ENCODE results near the gene AGPAT2.

DNA sequence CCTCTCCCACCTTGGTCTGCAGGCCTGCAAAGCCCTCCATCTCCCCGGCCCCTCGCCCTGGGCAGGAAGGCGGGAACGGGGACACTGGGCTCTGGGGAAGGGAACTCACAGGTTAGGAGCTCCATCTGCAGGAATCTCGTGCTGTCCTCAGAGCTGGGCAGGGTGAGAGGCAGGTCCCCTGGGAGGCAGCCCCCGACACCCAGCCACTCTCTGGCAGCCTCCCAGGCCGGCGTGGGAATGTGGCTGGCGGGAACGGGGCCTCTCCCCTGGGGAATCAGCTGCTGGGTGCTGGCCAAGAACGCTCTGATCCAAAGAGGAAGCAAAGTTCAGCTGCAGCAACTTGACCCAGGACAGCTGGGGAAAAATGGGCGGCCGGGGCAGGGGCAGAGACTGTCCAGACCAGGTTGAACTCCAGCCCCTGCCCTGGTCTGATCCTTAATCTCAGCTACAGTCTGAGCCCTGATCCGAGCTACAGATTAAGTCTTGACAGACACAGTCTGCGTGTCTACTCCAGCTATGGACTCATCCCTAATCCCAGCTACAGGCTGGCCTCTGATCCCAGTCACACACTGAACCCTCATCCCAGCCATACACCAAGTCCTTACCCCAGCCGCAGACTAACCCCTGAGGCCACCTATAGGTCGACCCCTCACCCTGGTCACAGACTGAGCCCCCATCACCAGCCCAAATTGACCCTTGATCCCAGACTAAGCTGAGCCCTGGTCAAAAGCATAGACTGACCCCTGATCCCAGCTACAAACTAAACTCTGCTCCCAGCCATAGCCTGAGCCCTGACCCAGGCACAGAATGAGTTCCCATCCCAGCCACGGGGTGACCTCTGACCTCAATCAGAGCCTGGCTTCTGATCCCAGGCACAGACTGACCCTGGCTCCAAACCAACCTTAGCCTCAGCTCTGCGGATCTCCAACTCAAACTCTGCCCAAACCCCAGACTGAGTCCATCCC, 61.9 kb downstream of the AGPAT2 start:
- TF ChIP-seq, protein P1, sequence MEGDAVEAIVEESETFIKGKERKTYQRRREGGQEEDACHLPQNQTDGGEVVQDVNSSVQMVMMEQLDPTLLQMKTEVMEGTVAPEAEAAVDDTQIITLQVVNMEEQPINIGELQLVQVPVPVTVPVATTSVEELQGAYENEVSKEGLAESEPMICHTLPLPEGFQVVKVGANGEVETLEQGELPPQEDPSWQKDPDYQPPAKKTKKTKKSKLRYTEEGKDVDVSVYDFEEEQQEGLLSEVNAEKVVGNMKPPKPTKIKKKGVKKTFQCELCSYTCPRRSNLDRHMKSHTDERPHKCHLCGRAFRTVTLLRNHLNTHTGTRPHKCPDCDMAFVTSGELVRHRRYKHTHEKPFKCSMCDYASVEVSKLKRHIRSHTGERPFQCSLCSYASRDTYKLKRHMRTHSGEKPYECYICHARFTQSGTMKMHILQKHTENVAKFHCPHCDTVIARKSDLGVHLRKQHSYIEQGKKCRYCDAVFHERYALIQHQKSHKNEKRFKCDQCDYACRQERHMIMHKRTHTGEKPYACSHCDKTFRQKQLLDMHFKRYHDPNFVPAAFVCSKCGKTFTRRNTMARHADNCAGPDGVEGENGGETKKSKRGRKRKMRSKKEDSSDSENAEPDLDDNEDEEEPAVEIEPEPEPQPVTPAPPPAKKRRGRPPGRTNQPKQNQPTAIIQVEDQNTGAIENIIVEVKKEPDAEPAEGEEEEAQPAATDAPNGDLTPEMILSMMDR (IDR thresholded peaks at IDR 0.05), result peak; percentile 54 to 69 (median 63)
- TF ChIP-seq POLR2AphosphoS5 (IDR thresholded peaks at IDR 0.05) (peak; percentile 34 to 57), EP300 (IDR thresholded peaks at IDR 0.05) (no peak)
